ENCODE results near the gene KPNA6. TPM values are rescaled to one million over a fixed set of nuclear protein-coding genes. Genes with fewer than 3 reads are reported as not detected.

The KPNA6 gene
- total RNA-seq, 1 experiment from 2014 or later = 114 TPM

DNA sequence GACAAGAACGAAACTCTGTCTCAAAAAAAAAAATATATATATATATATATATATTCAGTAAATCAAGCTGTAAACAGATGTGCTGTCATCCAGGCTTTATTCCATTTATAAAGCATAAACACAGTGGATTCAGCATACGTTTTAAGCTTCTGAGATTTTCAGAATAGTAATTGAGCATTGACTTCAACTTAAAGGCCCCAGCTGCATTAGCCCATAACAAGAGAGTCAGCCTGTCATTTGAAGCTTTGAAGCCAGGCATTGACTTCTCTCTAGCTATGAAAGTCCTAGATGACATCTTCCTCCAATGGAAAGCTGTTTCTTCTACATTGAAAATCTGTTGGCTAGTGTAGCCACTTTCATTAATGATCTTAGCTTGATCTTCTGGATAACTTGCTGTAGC is 6.6 kb downstream of the KPNA6 start:
- H3K9me3 Mint-ChIP-seq = no peaks in the 10 kb centered on the region
- no peak overlapping the region for H3K4ac ChIP-seq (ENCODE audit: low read depth, low read length)
- H3K36me3 Mint-ChIP-seq (ENCODE audit: insufficient read depth in 1 of 3, low read depth in 3 of 3) = peaks cover 0 to 8% (median 8%) of the 10 kb centered on the region in 3 experiments; a peak in 4 of 7 replicates
- H3K18ac ChIP-seq (ENCODE audit: insufficient read length, low read depth, low read length) = no peak overlapping the region
- H3K4me3 Mint-ChIP-seq = no peak overlapping the region
- peaks cover 6 to 12% of the 10 kb centered on the region in 2 experiments for H3K4me1 Mint-ChIP-seq
- no peak overlapping the region for H4K91ac ChIP-seq (ENCODE audit: insufficient read length, low read depth, low read length)
- no peaks in the 10 kb centered on the region for H3K4me1 ChIP-seq (ENCODE audit: insufficient read depth, low read length)
- no peak overlapping the region for H3K56ac ChIP-seq (ENCODE audit: insufficient read length, low read depth, low read length)
- no peak overlapping the region for H3K27ac ChIP-seq (ENCODE audit: insufficient read length, low read depth, low read length)
- H3K27ac Mint-ChIP-seq = no peak overlapping the region
- no peak overlapping the region for H3K14ac ChIP-seq (ENCODE audit: insufficient read depth, low read length)
- no peak for DNase-seq
- H3K4me2 ChIP-seq (ENCODE audit: insufficient read depth, insufficient read length, low read length) = no peak overlapping the region
- no peak overlapping the region for H3K9ac ChIP-seq (ENCODE audit: extremely low read depth, insufficient read length, low read length)
- H2BK15ac ChIP-seq (ENCODE audit: low read depth, low read length) = no peak overlapping the region
- no peak overlapping the region for H4K8ac ChIP-seq (replicated peaks; ENCODE audit: insufficient read length, low read depth, low read length)
- H3T11ph ChIP-seq (ENCODE audit: low read length) = no peak overlapping the region
- no peaks in the 10 kb centered on the region for H3K9me3 ChIP-seq (ENCODE audit: control insufficient read depth, low read depth, low read length)
- H2BK120ac ChIP-seq (ENCODE audit: low read depth, low read length, poor library complexity, severe bottlenecking) = no peak overlapping the region
- TF ChIP-seq, protein P1, sequence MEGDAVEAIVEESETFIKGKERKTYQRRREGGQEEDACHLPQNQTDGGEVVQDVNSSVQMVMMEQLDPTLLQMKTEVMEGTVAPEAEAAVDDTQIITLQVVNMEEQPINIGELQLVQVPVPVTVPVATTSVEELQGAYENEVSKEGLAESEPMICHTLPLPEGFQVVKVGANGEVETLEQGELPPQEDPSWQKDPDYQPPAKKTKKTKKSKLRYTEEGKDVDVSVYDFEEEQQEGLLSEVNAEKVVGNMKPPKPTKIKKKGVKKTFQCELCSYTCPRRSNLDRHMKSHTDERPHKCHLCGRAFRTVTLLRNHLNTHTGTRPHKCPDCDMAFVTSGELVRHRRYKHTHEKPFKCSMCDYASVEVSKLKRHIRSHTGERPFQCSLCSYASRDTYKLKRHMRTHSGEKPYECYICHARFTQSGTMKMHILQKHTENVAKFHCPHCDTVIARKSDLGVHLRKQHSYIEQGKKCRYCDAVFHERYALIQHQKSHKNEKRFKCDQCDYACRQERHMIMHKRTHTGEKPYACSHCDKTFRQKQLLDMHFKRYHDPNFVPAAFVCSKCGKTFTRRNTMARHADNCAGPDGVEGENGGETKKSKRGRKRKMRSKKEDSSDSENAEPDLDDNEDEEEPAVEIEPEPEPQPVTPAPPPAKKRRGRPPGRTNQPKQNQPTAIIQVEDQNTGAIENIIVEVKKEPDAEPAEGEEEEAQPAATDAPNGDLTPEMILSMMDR (conservative IDR thresholded peaks at IDR 0.05) = no peak
- no CpG with 5 or more reads among the region's 2 CpGs for WGBS (ENCODE audit: extremely low coverage, insufficient read length, low lambda C conversion rate)
- no peak overlapping the region for H2AFZ ChIP-seq (ENCODE audit: low read length)
- H4K20me1 ChIP-seq (ENCODE audit: control insufficient read depth, insufficient read depth, insufficient read length) = no peaks in the 10 kb centered on the region
- peaks cover 35% of the 10 kb centered on the region for H3K79me2 ChIP-seq (ENCODE audit: insufficient read depth, low read length)
- no peak overlapping the region for H2BK12ac ChIP-seq (ENCODE audit: insufficient read length, low read depth, low read length)
- no peak overlapping the region for H2BK5ac ChIP-seq (ENCODE audit: insufficient read length, low read length)
- no peaks in the 10 kb centered on the region for H3K27me3 Mint-ChIP-seq (ENCODE audit: low read depth)
- no peak overlapping the region for H2BK20ac ChIP-seq (ENCODE audit: low read depth, low read length, poor library complexity, severe bottlenecking)
- peaks cover 18% of the 10 kb centered on the region for H3K79me1 ChIP-seq (ENCODE audit: insufficient read depth, low read depth, low read length, poor library complexity, severe bottlenecking)
- H3K27me3 ChIP-seq (ENCODE audit: insufficient read depth, low read length) = no peaks in the 10 kb centered on the region
- no peak overlapping the region for H2AK5ac ChIP-seq (ENCODE audit: insufficient read length, low read length)
- H4K5ac ChIP-seq (ENCODE audit: insufficient read length, low read depth, low read length) = no peak overlapping the region
- H3K23ac ChIP-seq (ENCODE audit: insufficient read length, low read depth, low read length) = no peak overlapping the region
- no peaks in the 10 kb centered on the region for H3K23me2 ChIP-seq (ENCODE audit: insufficient read length, low read depth, low read length, poor library complexity, severe bottlenecking)

Data from H9 (cell line).